SU-DHL-6 (cell line): ENCODE results near the gene SORBS2.

ENCODE experiments used
- H2AFZ ChIP-seq: fragments of 200-600 bp; sonication (generic); 2 replicates; pipeline ENCODE4 v1.6.1; 2014; ENCODE audit warnings: low read depth, mild to moderate bottlenecking, moderate library complexity, mixed read lengths, antibody characterized with exemption, low read length; ENCODE audit not compliant: severe bottlenecking
- H3F3A ChIP-seq: fragments of 200-600 bp; shearing (Covaris generic); 2 replicates; pipeline ENCODE4 v1.6.0; 2016; ENCODE audit warnings: antibody characterized with exemption, mild to moderate bottlenecking; ENCODE audit not compliant: insufficient read depth
- H3K27ac ChIP-seq: fragments of 200-600 bp; sonication (generic); 2 replicates; pipeline ENCODE4 v1.5.1; 2016; ENCODE audit warnings: low read depth, mild to moderate bottlenecking, low read length, moderate library complexity, mixed read lengths
- H3K27me3 ChIP-seq: fragments of 200-600 bp; sonication (generic), shearing (Covaris generic); 2 replicates; pipeline ENCODE4 v1.6.0; 2014; ENCODE audit warnings: mild to moderate bottlenecking, low read length
- H3K36me3 ChIP-seq: fragments of 200-600 bp; sonication (generic); 2 replicates; pipeline ENCODE4 v1.6.1; 2014; ENCODE audit warnings: mild to moderate bottlenecking, low read length, mixed read lengths
- H3K4me2 ChIP-seq: fragments of 300-600, 200-600 bp; shearing (Covaris generic), sonication (generic); 2 replicates; pipeline ENCODE4 v1.6.0; 2014; ENCODE audit warnings: low read length, low read depth, mild to moderate bottlenecking; ENCODE audit not compliant: poor library complexity, severe bottlenecking
- H3K4me3 ChIP-seq: fragments of 200-600 bp; sonication (generic); 2 replicates; pipeline ENCODE4 v1.5.1; 2014; ENCODE audit warnings: antibody characterized with exemption, low read length, mild to moderate bottlenecking, mixed read lengths; ENCODE audit not compliant: insufficient read depth, poor library complexity, severe bottlenecking
- H3K79me2 ChIP-seq: fragments of 200-600 bp; sonication (generic); 2 replicates; pipeline ENCODE4 v1.6.1; 2014; ENCODE audit warnings: mild to moderate bottlenecking, low read length, moderate library complexity; ENCODE audit not compliant: insufficient read depth
- H3K9ac ChIP-seq: fragments of 200-600 bp; sonication (generic); 2 replicates; pipeline ENCODE4 v1.7.0; 2014; ENCODE audit warnings: mild to moderate bottlenecking, low read length
- H3K9me2 ChIP-seq: fragments of 200-600 bp; sonication (generic); replicated peaks from 2 replicates; pipeline ENCODE4 v1.6.1; 2014; ENCODE audit warnings: low read length; ENCODE audit not compliant: insufficient read depth
- H3K9me3 ChIP-seq: fragments of 200-600 bp; sonication (generic); 2 replicates; pipeline ENCODE4 v1.6.1; 2014; ENCODE audit warnings: low read length, mixed read lengths; ENCODE audit not compliant: insufficient read depth
- H4K20me1 ChIP-seq: fragments of 200-600 bp; sonication (generic); 2 replicates; pipeline ENCODE4 v1.6.1; 2014; ENCODE audit warnings: low read depth, mild to moderate bottlenecking, antibody characterized with exemption, low read length, moderate library complexity, mixed read lengths
- CTCF ChIP-seq: fragments of 200-600 bp; sonication (generic); IDR thresholded peaks from one replicate; pipeline ENCODE4 v1.5.1; 2017; ENCODE audit warnings: antibody characterized with exemption, mild to moderate bottlenecking, low read length, moderate library complexity; ENCODE audit not compliant: insufficient read depth, poor library complexity, severe bottlenecking
- EZH2phosphoT487 ChIP-seq: fragments of 200-600 bp; sonication (generic), shearing (Covaris generic); conservative IDR thresholded peaks from 2 replicates; pipeline ENCODE4 v1.6.1; 2018; ENCODE audit warnings: mild to moderate bottlenecking, antibody characterized with exemption, low read length, moderate library complexity, mixed read lengths

The SORBS2 gene

GRCh38 chr4:185737489-185738037 lies 74.4 kb downstream of the SORBS2 start:
- Histone ChIP-seq H3K79me2 (no peaks in the 10 kb centered on the region), H3K4me2 (no peak overlapping the region), H3K4me3 (no peak overlapping the region), H3K9me2 (no peaks in the 10 kb centered on the region), H3K9me3 (no peaks in the 10 kb centered on the region), H3K9ac (no peak overlapping the region), H3K36me3 (no peaks in the 10 kb centered on the region), H4K20me1 (no peaks in the 10 kb centered on the region), H3F3A (no peaks in the 10 kb centered on the region), H2AFZ (no peak overlapping the region), H3K27ac (no peak overlapping the region), H3K27me3 (no peaks in the 10 kb centered on the region)
- TF ChIP-seq CTCF (no peak), EZH2phosphoT487 (no peak)

- Histone ChIP-seq H3K9ac (no peak overlapping the region), H3K4me2 (no peak overlapping the region), H3K9me2 (no peaks in the 10 kb centered on the region), H3K27ac (no peak overlapping the region), H3F3A (no peaks in the 10 kb centered on the region), H2AFZ (no peak overlapping the region), H3K9me3 (no peaks in the 10 kb centered on the region), H4K20me1 (no peaks in the 10 kb centered on the region), H3K36me3 (no peaks in the 10 kb centered on the region), H3K79me2 (no peaks in the 10 kb centered on the region), H3K4me3 (no peak overlapping the region), H3K27me3 (no peaks in the 10 kb centered on the region)
- TF ChIP-seq EZH2phosphoT487 (no peak), CTCF (no peak)
These were observed 75.1 kb downstream of the SORBS2 start for GRCh38 chr4:185736882-185737281.

DNA sequence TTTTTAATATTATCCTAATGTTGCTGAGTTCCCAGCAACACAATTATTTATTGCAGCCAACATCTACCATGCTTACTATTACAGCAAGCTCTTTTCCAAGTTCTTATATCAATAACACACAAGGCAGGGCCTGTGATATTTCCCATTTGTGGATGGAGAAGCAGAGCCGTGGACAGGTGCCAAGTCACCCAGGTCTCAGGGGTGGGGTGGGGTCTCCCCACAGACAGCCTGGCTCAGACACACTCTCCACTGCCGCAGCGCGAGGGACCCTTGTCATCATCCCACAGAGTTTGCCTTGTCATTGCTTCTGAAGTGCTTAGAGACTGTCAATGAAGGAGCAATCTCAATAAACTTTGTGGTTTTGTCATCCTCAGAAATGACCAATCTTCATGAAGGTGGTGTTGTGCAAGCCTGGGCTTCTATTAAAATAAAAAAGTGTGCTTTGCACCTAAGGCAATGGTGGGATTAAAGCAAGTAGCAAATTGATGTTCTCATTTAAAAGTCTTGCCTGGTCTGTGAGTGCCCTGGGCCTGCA lies 76.1 kb downstream of the SORBS2 start:
- no peak overlapping the region for H3K9ac ChIP-seq
- H3F3A ChIP-seq: no peaks in the 10 kb centered on the region
- no peaks in the 10 kb centered on the region for H3K9me3 ChIP-seq
- H3K4me3 ChIP-seq: no peak overlapping the region
- H3K79me2 ChIP-seq: no peaks in the 10 kb centered on the region
- TF ChIP-seq CTCF (no peak), EZH2phosphoT487 (no peak)
- no peak overlapping the region for H3K4me2 ChIP-seq
- no peak overlapping the region for H2AFZ ChIP-seq
- no peaks in the 10 kb centered on the region for H3K36me3 ChIP-seq
- H3K9me2 ChIP-seq: no peaks in the 10 kb centered on the region
- H4K20me1 ChIP-seq: no peaks in the 10 kb centered on the region
- no peaks in the 10 kb centered on the region for H3K27me3 ChIP-seq
- no peak overlapping the region for H3K27ac ChIP-seq
